GM18873 (cell line): Measurements from ENCODE around the gene CNTN5.

Experiments used
- ATAC-seq: cut with Tn5 transposase; IDR thresholded peaks from one replicate; pipeline ENCODE4 v1.9.1; 2021; ENCODE audit warnings: mild to moderate bottlenecking, moderate library complexity, moderate number of reproducible peaks; ENCODE audit not compliant: unreplicated experiment, low FRiP score

The CNTN5 gene

GRCh38 chr11:100004541-100004940 lies 983.8 kb downstream of the CNTN5 start:
- ATAC-seq, result no peak

GRCh38 chr11:100008417-100008816 lies 987.7 kb downstream of the CNTN5 start:
- ATAC-seq, result no peak

GRCh38 chr11:100009728-100010127 lies 989.0 kb downstream of the CNTN5 start:
- no peak for ATAC-seq

- ATAC-seq, result no peak
Observed at GRCh38 chr11:100010393-100010792, 989.6 kb downstream of the CNTN5 start.

- ATAC-seq, result no peak
Observed at GRCh38 chr11:100011697-100012096, 990.9 kb downstream of the CNTN5 start.

GRCh38 chr11:100013011-100013410 lies 992.3 kb downstream of the CNTN5 start:
- ATAC-seq, result no peak

- ATAC-seq, result no peak
Observed at GRCh38 chr11:100031973-100032372, 1011.2 kb downstream of the CNTN5 start.

- no peak for ATAC-seq
Observed at GRCh38 chr11:100061006-100061405, 1040.3 kb downstream of the CNTN5 start.

GRCh38 chr11:100066399-100066798 lies 1045.7 kb downstream of the CNTN5 start:
- no peak for ATAC-seq

- ATAC-seq, result no peak
Observed at GRCh38 chr11:100068116-100068515, 1047.4 kb downstream of the CNTN5 start.

GRCh38 chr11:100072131-100072530 lies 1051.4 kb downstream of the CNTN5 start:
- no peak for ATAC-seq

- ATAC-seq, result no peak
Observed at GRCh38 chr11:100080381-100080780, 1059.6 kb downstream of the CNTN5 start.

- no peak for ATAC-seq
Observed at GRCh38 chr11:100080821-100081220, 1060.1 kb downstream of the CNTN5 start.

- ATAC-seq, result no peak
Observed at GRCh38 chr11:100093698-100094097, 1072.9 kb downstream of the CNTN5 start.

- ATAC-seq, result no peak
Observed at GRCh38 chr11:100094121-100094865, 1073.5 kb downstream of the CNTN5 start.

- no peak for ATAC-seq
Observed at GRCh38 chr11:100095809-100096208, 1075.1 kb downstream of the CNTN5 start.

- ATAC-seq, result no peak
Observed at GRCh38 chr11:100098560-100098959, 1077.8 kb downstream of the CNTN5 start.

GRCh38 chr11:100105255-100105981 lies 1084.7 kb downstream of the CNTN5 start:
- ATAC-seq, result no peak

GRCh38 chr11:100105982-100106358 lies 1085.2 kb downstream of the CNTN5 start:
- no peak for ATAC-seq

- no peak for ATAC-seq
Observed at GRCh38 chr11:100119176-100119575, 1098.4 kb downstream of the CNTN5 start.

GRCh38 chr11:100133114-100133513 lies 1112.4 kb downstream of the CNTN5 start:
- no peak for ATAC-seq

- no peak for ATAC-seq
Observed at GRCh38 chr11:100141201-100141600, 1120.5 kb downstream of the CNTN5 start.
